Inflammatory macrophage treated with lipopolysaccharide for 1 hour (primary cell): ENCODE results near the gene CDK2AP2.

Experiments used
- DNase-seq, 2 donors: peaks; one replicate each; pipeline ENCODE4 v3.0.0-alpha.2; 2020 to 2022

The CDK2AP2 gene

DNA sequence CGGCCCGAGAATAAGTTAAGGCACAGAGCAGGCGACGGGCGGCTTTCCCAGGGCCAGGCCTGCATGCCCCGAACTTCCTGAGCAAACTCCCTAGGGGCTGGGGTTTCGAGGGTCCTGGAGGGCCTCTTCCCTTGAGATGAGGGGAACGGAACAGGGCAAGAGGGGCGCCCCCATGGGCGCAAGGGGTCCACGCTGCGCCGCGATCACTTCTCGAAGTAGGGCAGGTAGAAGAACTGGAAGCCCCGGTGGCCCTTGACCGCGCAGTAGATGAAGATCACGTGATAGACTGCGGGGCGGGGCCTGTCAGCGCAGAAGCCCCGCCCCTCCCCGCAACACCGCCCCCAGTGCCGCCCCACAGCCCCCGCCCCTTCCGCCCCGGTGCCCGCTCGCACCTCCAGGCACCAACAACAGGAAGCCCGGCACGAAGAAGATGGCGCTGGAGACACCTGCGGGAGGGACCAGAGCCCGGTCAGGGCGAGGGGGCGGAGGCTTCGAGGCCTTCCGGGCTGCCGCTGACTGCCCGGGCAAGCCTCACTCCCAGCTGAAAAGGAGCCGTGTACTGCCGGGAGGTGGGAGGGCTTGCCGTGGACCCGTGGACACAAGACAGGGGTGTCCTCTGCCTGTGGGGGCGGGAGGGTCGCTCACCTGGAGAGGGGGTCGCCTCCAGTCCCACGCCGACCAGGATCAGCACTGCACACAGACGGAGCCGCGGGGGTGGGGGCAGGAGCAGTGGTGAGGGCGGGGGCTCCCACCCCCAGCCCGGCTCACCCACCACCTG lies 43.4 kb downstream of the CDK2AP2 start:
- DNase-seq = peak; percentile 70 to 81

- peak; percentile 81 to 82 for DNase-seq
Measured at GRCh38 chr11:67463680-67464410, 44.1 kb downstream of the CDK2AP2 start.

GRCh38 chr11:67463186-67463585 lies 44.8 kb downstream of the CDK2AP2 start:
- DNase-seq = no peak

DNA sequence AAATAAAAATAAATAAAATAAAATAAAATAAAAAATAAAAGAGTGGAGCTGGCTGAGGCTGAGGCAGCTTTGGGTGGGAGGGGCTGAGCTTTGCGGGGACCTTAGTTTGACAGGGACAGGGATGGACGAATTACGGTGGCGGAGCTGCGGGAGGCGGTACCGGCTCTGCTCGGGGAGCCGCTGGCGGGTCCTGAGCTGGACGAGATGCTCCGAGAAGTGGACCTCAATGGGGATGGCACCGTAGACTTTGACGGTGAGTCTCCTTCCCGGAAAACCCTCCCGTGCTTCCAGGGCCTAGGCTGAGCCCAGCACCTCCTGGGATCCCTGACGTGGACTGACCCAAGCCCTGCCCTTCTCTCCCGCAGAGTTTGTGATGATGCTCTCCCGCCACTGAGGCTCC lies 49.7 kb downstream of the CDK2AP2 start:
- no peak for DNase-seq

DNA sequence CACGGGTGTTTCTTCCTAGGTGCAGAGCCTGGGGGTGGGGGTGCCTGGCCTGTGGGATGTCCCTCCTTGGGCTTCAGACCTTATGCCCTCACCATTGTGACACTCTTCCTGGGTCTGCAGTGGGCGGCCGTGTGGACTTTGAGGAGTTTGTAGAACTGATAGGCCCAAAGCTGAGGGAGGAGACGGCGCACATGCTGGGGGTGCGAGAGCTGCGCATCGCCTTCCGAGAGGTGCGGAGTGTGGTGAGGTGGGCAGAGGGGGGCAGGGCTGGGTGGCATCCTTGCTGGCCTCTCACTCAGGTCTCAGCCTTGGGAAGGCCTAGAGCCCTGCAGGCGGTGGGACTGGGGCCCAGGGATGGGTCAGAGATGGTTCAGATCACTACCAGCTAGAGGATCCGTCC lies 50.5 kb downstream of the CDK2AP2 start:
- DNase-seq = no peak
